HG03064 (cell line): ENCODE results near the gene NISCH.
A peak's percentile ranks its signal among the peaks of the same experiment; 100 is the strongest.

Source experiments
- ATAC-seq: cut with Tn5 transposase; IDR thresholded peaks from one replicate; pipeline ENCODE4 v1.9.1; 2021; ENCODE audit warnings: low read depth; ENCODE audit not compliant: unreplicated experiment

Gene NISCH

GRCh38 chr3:52434491-52435115 is 20.8 kb upstream of the NISCH start:
- no peak for ATAC-seq

DNA sequence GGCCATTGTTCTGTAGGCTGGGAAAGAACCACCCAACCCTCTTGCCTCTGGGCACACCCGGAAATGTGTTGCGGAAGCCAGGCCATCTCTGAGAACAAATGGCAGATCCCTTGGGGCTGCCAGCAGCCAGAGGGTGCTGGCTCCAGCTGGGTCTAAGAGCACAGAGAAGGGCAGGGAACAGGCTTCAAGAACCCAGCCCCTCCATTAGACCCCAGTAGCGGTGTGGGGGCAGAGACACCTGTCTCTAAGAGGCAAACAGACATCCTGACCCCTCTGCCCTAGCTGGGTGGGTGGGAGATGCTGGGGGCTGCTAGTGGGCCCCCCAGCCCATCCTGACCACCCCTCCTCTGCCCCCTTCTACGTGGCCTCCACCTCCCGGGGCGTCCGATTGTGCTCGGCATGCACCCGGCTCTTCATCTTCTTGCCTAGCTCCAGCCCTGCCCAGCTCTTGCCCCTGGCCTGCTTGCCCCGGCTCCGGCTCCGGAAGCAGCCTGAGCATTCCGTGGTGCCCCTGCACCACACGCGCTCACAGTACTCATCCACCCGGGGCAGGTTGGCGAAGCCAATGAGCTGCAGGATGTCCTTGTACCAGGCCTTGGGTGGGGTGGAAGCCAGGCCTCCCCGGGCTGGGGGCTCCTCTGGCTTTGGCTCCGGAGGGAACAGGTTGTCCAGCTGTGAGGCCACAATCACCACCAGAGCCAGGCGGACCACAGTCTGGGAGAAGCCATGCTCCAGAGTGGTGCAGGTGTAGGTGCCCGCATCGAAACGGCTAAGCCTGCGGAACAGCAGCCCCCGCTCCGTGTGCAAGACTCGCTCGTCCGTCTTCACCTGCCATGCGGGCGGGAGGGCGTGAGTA is 19.9 kb upstream of the NISCH start:
- ATAC-seq = no peak

DNA sequence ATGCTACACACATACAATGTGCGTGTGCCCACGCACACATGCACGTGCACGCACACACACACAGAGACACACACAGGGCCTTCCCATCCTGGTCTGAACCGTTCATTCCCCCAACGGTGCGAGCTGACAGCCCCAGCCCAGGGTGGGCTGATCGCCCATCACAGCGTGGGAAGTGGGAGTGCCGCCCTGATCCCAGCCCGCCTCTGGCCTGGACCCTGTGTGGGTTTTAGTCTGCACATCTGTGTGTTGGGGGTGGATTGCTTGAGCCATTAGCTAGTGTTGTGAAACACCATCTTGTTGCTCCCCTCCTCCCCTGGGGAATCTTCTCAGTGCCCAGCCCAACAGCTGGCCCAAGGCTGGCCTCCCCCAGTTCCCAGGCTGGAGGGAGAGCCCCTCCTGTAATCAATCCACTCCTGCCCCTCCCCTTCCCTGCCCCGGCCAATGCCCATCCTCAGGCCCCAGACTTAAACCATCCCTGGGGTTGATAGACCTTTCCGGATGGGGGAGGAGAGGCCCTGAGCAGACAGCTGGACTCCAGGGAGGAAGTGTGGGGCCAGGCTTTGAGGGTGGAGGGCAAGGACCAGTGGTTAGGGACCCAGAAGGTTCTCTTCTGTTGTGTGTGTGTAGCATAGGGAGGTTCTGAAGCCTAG is 18.8 kb upstream of the NISCH start:
- ATAC-seq = no peak

DNA sequence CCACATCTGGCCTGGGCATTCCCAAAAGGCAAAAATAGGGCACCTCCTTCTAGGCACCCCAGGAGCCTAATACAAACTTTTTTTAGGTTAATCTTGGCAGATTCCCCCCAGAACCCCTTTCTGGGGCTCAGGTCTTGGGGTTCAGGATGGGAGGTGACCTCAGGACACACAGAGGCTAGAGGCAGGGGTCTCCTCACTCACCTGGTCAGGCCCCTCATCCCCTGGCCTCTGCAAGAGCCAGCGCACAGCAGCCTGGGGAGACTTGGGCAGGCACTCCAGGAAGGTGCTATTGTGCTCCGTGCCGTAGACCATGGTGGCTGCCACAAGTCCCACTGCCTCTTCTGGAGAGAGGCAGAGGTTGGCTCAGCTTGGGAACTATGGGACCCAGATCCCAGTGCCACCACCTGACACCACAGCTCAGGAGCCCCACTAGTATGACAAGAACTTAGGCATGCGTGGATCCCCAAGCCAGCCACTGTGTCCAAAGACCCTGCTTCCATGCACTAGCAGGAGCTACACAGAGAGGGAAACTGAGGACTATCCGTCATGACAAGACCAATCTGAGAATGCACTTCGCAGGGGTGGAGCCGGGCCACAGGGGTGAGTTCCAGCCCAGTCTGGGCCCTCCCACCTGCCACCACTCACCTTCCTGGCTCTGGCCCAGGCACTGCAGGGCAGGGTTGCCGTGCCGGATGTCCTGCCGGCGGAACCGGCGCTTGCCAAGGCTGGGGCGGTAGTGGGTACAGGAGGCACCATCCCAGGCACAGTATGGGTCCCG is 17.9 kb upstream of the NISCH start:
- ATAC-seq = no peak

GRCh38 chr3:52438104-52438376 is 17.4 kb upstream of the NISCH start:
- no peak for ATAC-seq

DNA sequence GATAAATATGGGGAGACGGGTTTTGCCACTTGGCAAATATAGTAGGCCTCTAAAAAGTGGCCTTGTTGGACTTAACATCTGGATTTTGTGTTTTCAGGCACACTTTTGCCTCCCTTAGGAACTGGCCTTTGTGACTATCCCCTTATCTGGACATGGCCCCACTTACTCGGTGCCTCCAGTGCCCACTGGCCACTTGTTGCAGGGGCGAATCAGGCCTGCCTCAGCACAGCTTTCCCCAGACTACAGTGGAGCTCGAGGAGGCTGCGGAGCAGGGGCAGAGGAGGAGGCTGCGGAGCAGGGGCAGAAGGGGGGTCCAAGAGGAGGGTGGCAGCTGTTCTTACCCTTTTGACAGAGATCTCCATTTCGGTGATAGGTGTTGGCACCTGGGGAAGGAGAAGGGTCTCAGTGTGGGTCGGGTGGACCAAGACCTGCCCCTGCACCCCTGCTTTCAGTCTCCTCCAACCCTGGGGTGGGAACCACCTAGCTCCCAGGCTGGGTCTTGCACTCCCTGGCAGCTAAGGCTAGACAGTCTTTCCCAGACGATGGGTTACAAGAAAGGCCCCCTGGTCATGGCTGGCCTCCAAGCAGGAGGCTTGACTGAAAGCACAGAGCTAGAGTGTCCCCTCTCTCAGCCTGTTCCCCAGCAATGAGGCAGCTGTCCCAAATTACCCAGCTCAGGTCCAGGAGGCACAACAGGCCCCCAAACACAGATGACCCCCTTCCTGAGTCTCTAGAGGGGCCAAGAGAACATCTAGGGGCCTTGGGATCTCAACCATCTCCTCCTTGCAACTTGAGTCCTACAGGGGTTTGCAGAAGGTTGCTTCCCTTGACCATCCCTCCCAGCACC is 16.6 kb upstream of the NISCH start:
- ATAC-seq = no peak

GRCh38 chr3:52439426-52440248 is 15.8 kb upstream of the NISCH start:
- ATAC-seq = no peak

DNA sequence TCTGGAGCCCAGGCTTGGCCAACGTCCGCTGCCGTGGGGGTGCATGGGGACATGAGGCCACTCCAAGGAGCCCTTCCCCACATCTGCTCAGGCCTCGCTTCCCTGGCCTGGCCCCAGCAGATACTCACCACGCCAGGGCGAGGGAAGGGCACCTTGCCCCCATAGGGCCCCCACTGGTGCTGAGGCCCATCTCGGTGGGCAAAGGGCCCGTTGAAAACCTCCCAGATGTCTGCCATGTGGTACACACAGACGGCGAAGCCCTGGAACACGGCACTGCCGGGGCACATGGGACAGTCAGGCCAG is 15.2 kb upstream of the NISCH start:
- ATAC-seq = no peak

DNA sequence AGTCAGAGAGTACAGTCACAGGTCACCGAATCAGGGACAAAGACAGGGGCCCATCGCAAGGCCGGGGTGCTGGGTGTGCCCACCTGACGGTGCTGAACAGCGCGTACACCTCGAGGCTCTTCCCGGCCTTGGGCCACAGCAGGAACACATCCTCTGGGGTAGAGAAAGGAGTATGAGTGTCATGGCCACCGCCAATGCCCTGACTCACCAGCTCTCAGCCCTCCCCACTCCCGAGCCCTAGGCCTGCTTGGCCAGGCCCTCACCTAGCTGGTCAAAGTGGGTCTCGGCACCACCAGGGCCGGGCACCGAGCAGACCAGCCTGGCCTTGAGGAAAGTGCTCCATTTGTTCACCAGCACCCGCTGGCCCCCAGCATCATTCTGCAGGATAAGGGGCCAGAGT is 14.7 kb upstream of the NISCH start:
- no peak for ATAC-seq

GRCh38 chr3:52441091-52441771 is 14.2 kb upstream of the NISCH start:
- no peak for ATAC-seq

DNA sequence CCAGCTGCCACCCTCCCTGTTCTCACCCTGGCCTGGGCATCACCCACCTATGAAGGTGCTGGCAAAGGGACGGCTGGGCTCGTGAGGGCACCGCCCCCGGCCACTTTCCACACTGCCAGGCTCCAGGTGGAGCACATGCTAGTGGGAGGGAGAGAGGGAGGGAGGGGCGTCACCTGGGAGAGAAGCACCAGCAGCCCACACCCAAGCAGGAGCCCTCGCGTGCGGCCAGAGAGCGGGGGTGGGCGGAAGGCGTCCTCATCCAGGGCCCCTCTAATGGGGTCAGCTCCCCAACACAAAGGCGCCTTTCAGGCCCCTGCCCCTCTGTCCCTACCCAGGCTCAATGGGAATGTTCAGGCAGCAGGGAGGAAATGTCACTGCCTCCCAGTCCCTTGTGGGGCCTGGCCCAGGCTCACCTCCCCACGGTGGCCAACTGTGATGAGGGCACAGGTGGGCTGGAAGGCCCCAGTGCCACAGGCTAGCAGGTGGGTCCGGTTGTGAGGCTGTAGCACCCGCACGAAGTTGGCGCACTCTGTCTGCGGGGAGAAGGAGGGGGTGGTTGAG is 13.6 kb upstream of the NISCH start:
- no peak for ATAC-seq

GRCh38 chr3:52442409-52443267 is 12.8 kb upstream of the NISCH start:
- ATAC-seq = no peak

- ATAC-seq = no peak
Measured at GRCh38 chr3:52443268-52443610, 12.2 kb upstream of the NISCH start.

- no peak for ATAC-seq
Measured at GRCh38 chr3:52443791-52444687, 11.4 kb upstream of the NISCH start.

- ATAC-seq = peak; percentile 65
Measured at GRCh38 chr3:52444860-52445793, 10.3 kb upstream of the NISCH start, which contains the start of gene SEMA3G. TSS of gene SEMA3G (minus strand) at chr3:52445103. CDS start at chr3:52445027, 76 bp downstream.

- no peak for ATAC-seq
Measured at GRCh38 chr3:52446042-52446441, 9.4 kb upstream of the NISCH start.
